HepG2 (cell line): ENCODE measurements around the gene SMIM22. TPM values are rescaled to one million over a fixed set of nuclear protein-coding genes. Genes with fewer than 3 reads are reported as not detected.

Experiments used
- ATF1 ChIP-seq: IDR thresholded peaks from 2 replicates; pipeline ENCODE4 v1.6.1; 2016; ENCODE audit warnings: mild to moderate bottlenecking, control low read depth
- CAMTA2 ChIP-seq: sonication (generic); formaldehyde crosslinking; IDR thresholded peaks from 2 replicates; pipeline ENCODE4 v1.4.0; 2020; ENCODE audit warnings: mild to moderate bottlenecking, missing genetic modification reagents, borderline replicate concordance
- EHMT2 ChIP-seq: fragments of 200-600 bp; sonication (generic); IDR thresholded peaks from 2 replicates; pipeline ENCODE4 v1.7.0; 2017; ENCODE audit warnings: antibody characterized with exemption, low read depth, low read length, borderline replicate concordance
- HCFC1 ChIP-seq: fragments of 150-350 bp; IDR thresholded peaks from 2 replicates; pipeline ENCODE4 v1.6.1; 2014; ENCODE audit warnings: low read depth, low read length
- HIVEP1 ChIP-seq: sonication (generic); formaldehyde crosslinking; IDR thresholded peaks from 2 replicates; pipeline ENCODE4 v1.4.0; 2020; ENCODE audit warnings: mild to moderate bottlenecking, missing genetic modification reagents
- KMT2A ChIP-seq: sonication (generic); formaldehyde crosslinking; IDR thresholded peaks from 2 replicates; pipeline ENCODE4 v1.4.0; 2020; ENCODE audit warnings: missing genetic modification reagents
- MAFK ChIP-seq, 2 experiments: IDR thresholded peaks in 1 of 2; conservative IDR thresholded peaks in 1 of 2; 2 replicates each; pipeline ENCODE4 v1.6.1; 2011; ENCODE audit warnings: improper control_type of control experiment in 2 of 2, low read length in 2 of 2
- MED1 ChIP-seq: sonication (generic); formaldehyde crosslinking; IDR thresholded peaks from 2 replicates; pipeline ENCODE4 v1.4.0; 2020; ENCODE audit warnings: missing genetic modification reagents
- NFYC ChIP-seq: IDR thresholded peaks from 2 replicates; pipeline ENCODE4 v1.6.1; 2016; ENCODE audit warnings: missing genetic modification reagents, missing compliant biosample characterization
- RAD51 ChIP-seq: fragments of 450-650 bp; IDR thresholded peaks from 2 replicates; pipeline ENCODE4 v1.6.1; 2016; ENCODE audit warnings: borderline replicate concordance
- RARA ChIP-seq: IDR thresholded peaks from 2 replicates; pipeline ENCODE4 v1.6.1; 2016; ENCODE audit warnings: missing genetic modification reagents, missing compliant biosample characterization
- REXO4 ChIP-seq: sonication (generic); formaldehyde crosslinking; IDR thresholded peaks from 2 replicates; pipeline ENCODE4 v1.8.0; 2022; ENCODE audit warnings: missing genetic modification reagents, mild to moderate bottlenecking, borderline replicate concordance
- RFXAP ChIP-seq: sonication (generic); formaldehyde crosslinking; IDR thresholded peaks from 2 replicates; pipeline ENCODE4 v1.4.0; 2020; ENCODE audit warnings: missing genetic modification reagents, borderline replicate concordance
- STAG1 ChIP-seq: sonication (generic); formaldehyde crosslinking; IDR thresholded peaks from 2 replicates; pipeline ENCODE4 v1.4.0; 2020; ENCODE audit warnings: missing genetic modification reagents
- XBP1 ChIP-seq: sonication (generic); formaldehyde crosslinking; IDR thresholded peaks from 2 replicates; pipeline ENCODE4 v1.5.0; 2020; ENCODE audit warnings: missing genetic modification reagents
- ZNF318 ChIP-seq: sonication (generic); formaldehyde crosslinking; IDR thresholded peaks from 2 replicates; pipeline ENCODE4 v1.4.0; 2020; ENCODE audit warnings: mild to moderate bottlenecking, missing genetic modification reagents
- ZNF34 ChIP-seq: sonication (generic); formaldehyde crosslinking; IDR thresholded peaks from 2 replicates; pipeline ENCODE4 v1.4.0; 2020; ENCODE audit warnings: mild to moderate bottlenecking, missing genetic modification reagents, borderline replicate concordance
- ZNF660 ChIP-seq: sonication (generic); formaldehyde crosslinking; IDR thresholded peaks from 2 replicates; pipeline ENCODE4 v1.5.1; 2020; ENCODE audit warnings: mild to moderate bottlenecking, low read depth, missing genetic modification reagents, borderline replicate concordance
- polyA plus RNA-seq, 8 experiments: library from polyadenylated mRNA; depleted of rRNA in 3 of 8; stranded (reverse) in 7 of 8; unstranded in 1 of 8; fragments of >200 nt; fragmentation: Illumina TruSeq in 4 of 8; extraction: Trizol in 4 of 8; gene quantifications; 2 replicates each; pipeline versions ENCODE4 v1.2.1 to v1.2.3, GENCODE V29; 2011 to 2016; ENCODE audit warnings: low read depth in 4 of 8, missing spikeins in 1 of 8, mixed read lengths in 1 of 8; ENCODE audit not compliant: insufficient read depth in 1 of 8
- total RNA-seq, 5 experiments: library from RNA; depleted of rRNA; stranded (reverse); fragments of >200 nt; fragmentation: Illumina TruSeq; extraction: Trizol; gene quantifications; 2 replicates each; pipeline ENCODE4 v1.2.3, GENCODE V29; 2016; ENCODE audit warnings: low read depth in 1 of 5
- TF ChIP-seq, protein P1 (sequence below): sonication (generic); formaldehyde crosslinking; IDR thresholded peaks from 2 replicates; pipeline ENCODE4 v1.5.0; 2020; ENCODE audit warnings: mild to moderate bottlenecking, missing genetic modification reagents

SMIM22 gene
- total and polyA plus RNA-seq, 2 of the 13 experiments (the other 11 are each of a cell fraction or from before 2014, with no cell fraction given), result not detected

DNA sequence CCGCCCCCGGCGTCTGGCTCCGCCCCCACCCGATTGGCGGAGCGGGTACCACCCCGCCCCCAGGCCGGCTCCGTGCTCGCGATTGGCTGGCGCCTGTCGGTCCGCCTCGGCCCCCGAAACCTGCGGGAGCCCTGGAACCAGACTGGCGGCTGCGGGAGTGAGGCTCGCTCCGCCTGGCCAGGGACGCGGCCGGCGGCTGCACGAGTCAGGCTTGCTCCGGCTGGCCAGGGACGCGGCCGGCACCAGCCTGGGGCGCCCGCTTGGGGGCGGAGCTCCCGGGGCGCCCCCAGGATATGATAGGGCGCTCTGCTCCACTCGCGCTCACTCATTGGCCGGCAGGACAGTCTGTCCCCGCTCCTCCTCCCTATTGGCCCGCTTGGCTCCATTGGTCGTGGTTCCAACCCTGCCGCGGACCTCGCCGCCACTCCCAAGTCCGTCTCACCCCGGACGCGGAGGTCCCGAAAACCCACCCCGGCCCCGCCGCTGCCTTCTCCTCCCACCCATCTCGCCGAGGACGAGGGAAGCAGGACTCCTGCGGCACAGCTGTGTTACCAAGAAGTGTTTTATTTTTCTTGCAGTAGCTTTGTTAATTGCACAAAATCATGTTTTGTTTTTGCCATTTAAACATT lies 7.6 kb downstream of the SMIM22 start (continued):
- TF ChIP-seq ZNF318 (CRISPR knock-in tag) (no peak), HCFC1 (no peak), MAFK (conservative IDR thresholded peaks at IDR 0.05 in 1 of 2, IDR thresholded peaks at IDR 0.05 in 1 of 2; ENCODE audit: low read length in 2 of 2) (no peak), ZNF34 (CRISPR knock-in tag) (no peak), RFXAP (CRISPR knock-in tag) (peak; percentile 53; the same call in 1 of the 2 replicates), CAMTA2 (CRISPR knock-in tag) (no peak), NFYC (peak; percentile 93), EHMT2 (no peak), XBP1 (no peak), REXO4 (no peak), KMT2A (CRISPR knock-in tag) (peak; percentile 45; the same call in 1 of the 2 replicates), RARA (CRISPR knock-in tag) (no peak; the same call in 1 of the 2 replicates), ATF1 (no peak), STAG1 (CRISPR knock-in tag) (no peak), ZNF660 (CRISPR knock-in tag) (no peak), HIVEP1 (CRISPR knock-in tag) (no peak), MED1 (CRISPR knock-in tag) (no peak), RAD51 (no peak)
- TF ChIP-seq, protein P1, sequence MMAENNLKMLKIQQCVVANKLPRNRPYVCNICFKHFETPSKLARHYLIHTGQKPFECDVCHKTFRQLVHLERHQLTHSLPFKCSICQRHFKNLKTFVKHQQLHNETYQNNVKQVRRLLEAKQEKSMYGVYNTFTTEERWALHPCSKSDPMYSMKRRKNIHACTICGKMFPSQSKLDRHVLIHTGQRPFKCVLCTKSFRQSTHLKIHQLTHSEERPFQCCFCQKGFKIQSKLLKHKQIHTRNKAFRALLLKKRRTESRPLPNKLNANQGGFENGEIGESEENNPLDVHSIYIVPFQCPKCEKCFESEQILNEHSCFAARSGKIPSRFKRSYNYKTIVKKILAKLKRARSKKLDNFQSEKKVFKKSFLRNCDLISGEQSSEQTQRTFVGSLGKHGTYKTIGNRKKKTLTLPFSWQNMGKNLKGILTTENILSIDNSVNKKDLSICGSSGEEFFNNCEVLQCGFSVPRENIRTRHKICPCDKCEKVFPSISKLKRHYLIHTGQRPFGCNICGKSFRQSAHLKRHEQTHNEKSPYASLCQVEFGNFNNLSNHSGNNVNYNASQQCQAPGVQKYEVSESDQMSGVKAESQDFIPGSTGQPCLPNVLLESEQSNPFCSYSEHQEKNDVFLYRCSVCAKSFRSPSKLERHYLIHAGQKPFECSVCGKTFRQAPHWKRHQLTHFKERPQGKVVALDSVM (CRISPR knock-in tag), result no peak
